ENCODE data around the gene MAPK7.

The MAPK7 gene

DNA sequence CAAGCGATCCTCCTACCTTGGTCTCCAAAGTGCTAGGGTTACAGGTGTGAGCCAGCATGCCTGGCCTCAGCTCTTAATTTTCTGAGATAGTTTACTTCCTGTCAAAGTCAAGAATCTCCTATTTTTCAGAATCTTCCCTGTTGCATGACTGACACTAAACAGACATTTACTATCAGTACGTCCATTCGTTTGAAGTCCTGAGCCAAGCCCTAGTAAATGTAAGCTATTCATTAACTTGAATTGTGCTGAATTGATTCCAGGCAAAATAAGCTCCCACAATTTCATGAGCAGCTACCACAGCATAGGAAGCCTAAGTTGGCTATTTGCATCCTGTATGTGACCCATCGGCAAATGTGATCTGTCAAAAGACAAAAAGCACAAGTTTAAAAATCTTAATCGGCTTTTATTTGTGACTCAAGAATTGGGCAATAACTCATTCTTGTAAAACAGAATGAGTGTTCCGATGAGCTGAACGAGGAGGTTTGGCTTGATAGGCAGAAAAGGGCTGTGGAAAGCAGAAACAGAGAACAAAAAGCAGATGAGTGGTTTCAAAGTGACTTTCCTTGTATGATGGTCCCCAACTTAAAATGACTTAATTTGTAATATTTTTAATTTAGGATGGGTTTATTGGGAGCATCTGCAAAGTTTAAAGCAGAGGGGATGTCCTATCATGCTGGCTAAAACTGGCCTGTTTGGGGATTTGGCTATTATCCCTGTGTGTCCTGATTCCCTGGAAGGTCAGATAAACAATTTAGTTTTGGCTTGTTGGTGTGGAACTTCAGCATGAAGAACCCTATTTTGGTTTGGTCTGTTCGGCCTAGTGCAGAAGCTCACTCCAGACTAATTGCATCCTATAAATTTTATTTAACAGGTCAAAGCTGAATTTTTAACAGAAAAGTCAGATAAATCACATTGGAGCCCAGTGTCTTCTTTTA, 46.9 kb downstream of the MAPK7 start:
- DNase-seq: no peak

DNA sequence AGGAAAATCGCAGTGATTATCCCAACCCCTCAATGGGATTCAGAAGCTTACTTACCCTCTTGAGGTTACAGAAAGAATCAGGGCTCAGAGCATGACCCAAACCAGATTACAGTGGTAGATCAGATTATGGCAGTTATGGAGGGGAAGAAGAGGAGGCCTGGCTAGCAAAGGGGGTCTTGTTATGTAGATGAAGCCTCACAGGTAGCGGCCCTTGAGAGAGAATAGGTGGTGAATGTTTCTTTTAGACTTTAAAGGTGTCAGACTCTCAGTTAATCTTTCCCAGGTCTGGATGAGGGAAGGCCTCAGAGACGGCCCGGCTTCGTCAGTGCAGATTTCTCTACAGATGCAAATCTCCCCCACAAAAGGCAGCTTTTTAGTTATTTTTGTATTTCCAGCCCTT, 48.3 kb downstream of the MAPK7 start:
- no peak for DNase-seq

DNA sequence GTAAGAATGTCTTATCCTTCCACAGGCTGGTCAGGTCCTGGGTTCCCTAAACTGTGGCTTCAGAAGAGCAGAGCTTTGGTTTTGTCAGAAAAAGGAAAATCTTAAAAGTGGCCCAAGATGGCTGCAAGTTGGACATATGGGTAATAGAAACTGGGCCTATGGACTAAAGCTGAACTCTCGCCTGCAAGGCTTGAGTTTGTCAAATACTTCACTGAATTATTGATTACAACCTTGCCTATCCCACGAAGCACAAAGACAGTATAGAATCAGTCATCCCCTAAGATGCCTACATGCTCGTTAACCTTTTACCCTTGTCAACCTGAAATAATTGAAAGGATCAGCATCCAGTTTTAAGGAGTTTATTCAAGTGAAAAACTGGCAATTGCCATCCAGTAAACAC, 53.4 kb downstream of the MAPK7 start:
- DNase-seq: no peak
